Activated T-cell treated with anti-CD3 and anti-CD28 coated beads for 24 hours (primary cell): Measurements from ENCODE around the gene CIDEA.
"Not testable (repeated sequence)": the region's sequence is repeated elsewhere in the genome, so short reads cannot be mapped to it uniquely, and the experiment has no call there.

Source experiments
- DNase-seq: peaks from one replicate; pipeline ENCODE4 v3.0.0-alpha.2; 2020; ENCODE audit warnings: low read depth

Gene CIDEA

DNA sequence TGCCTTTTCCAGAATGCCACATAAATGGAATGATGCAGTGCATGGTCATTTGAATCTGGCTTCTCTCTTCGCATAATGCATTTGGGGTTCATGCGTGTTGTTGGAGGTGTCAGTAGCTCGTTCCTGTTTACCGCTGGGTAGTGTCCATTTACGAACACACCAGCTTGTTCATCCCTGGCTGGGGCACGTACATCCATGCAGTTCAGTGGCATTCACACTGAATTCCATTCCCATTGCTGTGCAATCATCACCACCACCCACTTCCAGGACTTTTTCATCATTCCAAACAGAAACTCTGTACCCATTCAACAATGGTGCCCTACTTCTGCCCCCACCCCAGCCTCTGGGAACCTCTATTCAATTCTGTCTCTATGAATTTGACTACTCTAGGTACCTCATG, 14.7 kb upstream of the CIDEA start:
- DNase-seq: no peak

DNA sequence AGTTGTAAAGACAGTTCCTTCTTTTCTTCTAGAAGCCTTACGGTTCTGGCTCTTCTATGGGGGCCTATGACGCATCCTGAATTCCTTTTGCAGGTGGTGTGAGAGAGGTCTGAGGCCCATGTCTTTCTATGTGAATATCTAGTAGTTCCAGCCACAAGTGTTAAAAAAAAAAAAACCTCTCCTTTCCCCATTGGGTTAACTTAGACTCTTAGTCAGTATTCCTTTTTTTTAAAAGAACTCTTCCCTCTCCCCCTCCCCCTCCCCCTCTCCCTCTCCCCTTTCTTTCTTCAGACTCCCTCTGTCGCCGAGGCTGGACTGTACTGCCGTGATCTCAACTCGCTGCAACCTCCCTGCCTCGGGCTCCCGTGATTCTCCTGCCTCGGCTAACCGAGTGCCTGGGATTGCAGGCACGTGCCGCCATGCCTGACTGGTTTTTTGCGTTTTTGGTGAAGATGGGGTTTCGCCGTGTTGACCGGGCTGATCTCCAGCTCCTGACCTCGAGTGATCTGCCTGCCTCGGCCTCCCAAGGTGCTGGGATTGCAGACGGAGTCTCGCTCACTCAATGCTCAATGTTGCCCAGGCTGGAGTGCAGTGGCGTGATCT, 11.4 kb upstream of the CIDEA start:
- no peak for DNase-seq

DNA sequence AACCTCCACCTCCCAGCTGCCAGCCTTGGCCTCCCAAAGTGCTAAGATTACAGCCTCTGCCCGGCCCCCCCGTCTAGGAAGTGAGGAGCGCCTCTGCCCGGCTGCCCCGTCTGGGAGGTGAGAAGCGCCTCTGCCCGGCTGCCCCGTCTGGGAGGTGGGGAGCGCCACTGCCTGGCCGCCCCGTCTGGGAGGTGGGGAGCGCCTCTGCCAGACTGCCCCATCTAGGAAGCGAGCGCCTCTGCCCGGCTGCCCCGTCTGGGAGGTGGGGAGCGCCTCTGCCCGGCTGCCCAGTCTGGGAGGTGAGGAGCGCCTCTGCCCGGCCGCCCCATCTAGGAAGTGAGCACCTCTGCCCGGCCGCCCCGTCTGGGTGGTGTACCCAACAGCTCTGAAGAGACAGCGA, 10.9 kb upstream of the CIDEA start:
- DNase-seq: not testable (repeated sequence)

DNA sequence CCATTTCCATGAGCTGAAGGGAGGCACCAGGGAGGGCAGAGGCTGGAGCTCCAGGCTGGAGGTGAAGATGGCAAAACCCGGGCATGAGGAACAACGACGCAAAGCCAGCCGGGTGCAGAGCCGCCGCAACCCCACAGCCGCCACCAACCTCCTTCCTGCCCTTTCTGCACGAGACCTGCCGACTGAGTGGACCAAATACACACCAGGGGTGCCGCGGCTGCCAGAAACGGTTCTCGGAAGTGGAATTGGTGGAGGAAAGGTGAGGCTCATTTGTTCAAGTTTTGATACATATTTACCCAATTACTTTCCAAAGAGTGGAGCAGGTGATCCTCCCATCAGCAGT, 8.4 kb upstream of the CIDEA start:
- no peak for DNase-seq

DNA sequence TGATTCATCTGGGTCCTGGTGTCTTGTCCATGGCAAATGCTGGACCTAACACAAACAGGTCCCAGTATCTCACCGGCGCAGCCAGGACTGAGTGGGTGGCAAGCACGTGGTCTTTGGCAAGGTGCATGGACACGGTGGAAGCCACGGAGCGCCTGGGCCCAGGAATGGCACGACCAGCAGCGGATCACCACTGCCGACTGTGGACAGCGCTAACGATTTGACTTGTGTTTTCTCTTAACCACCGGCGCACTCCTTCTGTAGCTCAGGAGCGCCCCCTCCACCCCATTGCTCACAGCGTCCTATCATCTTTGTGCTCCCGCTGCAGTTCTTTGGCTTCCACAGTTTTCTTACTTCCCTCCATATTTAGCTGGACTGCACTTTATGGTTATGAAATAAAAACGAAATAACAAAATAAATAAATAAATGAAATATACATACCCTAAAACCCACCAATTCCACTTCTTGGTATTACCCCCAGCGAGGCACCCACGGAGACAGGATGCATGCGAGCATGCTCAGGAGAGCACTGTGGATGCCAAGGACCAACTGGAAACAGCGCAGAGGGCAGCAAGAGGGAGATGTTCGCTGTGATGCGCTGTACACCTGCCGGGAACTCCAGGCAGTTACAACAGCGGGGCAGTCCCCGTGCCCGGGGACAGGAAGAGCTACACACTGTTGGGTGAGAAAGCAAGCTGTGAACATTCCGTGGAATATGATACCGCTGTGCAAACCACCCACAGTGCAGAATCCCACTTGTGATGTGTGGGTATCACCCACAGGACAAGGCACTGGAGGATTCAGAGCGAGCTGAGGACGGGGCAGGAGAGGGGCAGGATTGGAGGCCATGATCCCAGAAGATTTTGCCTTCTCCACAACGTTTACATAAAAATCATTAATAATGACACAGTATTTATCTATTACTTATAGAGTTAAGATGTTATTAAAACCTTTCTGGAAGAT, 7.0 kb upstream of the CIDEA start:
- no peak for DNase-seq

DNA sequence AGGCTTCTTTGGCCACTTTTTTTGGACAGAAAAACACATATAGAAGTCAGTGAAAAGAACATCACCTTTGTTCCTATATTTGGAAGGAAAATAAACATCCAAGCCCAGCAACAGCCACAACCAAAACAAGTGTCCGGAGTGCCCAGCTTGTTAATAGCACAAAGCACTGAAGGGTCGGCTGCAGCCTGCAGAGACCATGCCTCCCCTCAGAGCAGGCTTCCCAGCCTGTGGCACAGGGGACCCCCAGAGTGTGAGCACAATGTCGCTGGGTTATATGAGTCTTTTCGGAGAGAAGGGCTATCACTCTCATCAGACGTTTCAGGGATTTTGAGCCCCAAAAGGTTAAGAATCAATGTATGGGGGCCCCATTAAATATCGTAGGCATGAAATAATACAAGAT, 6.2 kb upstream of the CIDEA start:
- no peak for DNase-seq

DNA sequence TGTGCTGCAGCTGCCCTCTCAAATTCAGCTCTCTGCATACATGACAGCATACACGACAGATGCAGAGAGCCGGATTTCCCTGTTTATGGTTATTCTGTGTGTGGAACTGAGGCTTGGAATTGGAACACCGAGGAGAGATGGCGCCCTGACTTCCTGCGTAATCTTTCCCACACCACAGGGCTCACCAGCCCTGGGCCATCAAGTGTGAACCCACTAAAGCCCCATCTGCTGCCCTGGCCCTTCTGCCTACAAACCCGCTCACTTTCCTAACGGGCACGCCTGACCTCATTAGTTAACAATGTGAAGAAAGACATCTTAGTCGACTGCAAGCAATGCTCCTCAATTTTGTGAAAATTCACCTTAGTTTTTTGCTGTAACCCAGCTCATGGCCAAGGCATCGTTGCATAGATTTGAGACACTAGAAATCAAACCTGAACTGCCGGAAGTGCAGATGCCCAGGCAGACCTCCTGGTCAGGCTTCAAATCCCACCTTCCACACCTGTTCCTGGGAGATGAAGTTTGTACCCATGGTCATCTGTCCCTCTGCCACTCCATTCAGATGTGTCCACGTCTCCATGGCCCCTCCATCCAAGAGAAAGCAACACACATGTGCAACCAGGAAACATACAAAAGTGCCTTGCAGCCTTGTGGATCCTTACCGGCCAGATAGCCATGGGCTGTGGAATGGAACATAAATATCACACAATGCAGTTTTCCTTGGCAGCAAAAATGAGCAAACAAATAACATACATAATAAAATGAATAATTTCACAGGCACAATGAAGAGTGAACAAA, 5.0 kb upstream of the CIDEA start:
- no peak for DNase-seq

DNA sequence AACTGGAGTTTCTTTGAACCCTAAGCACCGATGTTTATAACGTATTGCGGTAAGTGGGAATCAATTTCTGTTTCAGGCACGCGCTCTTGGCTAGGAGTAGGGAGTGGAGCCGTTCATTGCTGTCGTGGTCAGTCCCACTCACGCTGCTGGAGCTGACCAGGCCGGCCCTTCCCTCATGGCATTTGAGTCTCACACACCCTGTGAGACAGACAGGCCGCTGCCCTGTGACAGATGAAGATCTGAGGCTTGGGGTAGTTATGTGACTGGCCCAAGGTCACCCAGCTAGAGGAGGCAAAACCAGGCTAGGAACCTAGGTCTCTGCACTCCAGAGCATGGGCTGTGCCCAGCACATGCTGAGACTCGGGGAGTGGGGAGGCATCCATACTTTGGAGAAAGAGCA, 2.9 kb upstream of the CIDEA start:
- no peak for DNase-seq

DNA sequence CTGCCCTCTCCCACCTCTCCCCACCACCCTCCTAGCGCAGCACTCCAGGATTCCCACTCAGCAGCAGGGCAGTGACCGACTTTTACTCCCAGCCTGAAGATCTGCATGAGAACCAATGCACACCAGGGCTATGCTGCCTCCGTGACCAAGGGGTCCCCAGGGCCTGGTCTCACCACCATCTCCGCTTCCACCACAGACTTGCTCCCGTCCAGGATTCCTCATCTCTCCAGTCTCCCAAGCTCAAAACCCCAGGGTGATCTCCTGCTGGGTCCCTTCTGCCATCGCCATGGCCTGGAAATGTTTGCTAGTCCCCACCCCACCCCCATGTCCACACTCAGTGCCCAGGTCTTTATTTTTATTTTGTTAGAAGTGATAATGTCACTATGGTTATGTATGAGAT, 2.1 kb upstream of the CIDEA start:
- DNase-seq: no peak

DNA sequence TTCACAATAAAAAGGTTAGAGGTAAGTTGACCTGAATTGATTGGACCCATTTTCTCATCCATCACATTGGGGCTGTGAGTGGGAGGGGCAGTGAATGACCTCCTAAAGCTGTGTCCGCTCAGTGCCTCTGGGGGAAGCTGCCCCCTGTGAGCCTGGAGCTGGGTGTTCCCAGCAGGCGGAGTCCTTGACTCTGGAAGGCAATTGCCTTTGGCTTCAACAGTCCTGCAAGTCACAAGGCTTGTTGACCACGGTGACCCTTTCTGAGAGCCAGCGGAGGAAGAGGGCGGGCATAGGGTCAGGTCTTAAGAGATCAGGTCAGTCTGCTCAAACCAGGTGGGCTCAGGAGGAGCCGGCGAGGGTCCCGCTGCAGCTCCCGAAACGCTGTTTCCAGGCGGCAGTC, 1.1 kb upstream of the CIDEA start:
- DNase-seq: no peak

DNA sequence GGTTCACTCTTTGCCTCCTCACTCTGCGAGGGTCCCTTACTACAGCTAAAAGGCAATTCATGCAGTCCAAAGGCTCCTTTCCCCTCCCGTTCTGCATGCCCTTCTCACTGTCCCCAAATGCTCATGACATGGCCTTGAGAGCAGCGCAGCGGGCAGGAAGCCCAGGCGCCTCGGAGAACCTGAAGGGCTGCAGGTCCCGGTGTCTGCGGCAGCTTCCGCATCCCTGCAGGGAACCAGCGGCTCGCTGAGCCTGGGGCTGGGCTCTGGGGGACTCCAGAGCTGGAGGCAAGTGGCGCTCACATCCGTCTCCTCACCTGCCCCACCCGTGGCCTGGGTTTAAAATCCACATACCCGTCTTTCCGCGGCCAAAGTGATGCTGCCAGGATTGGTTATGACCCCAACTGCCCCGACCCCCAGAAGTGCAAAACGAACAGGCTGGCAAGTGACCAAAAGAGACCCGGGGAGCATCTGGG, 462 bp upstream of the CIDEA start:
- no peak for DNase-seq

DNA sequence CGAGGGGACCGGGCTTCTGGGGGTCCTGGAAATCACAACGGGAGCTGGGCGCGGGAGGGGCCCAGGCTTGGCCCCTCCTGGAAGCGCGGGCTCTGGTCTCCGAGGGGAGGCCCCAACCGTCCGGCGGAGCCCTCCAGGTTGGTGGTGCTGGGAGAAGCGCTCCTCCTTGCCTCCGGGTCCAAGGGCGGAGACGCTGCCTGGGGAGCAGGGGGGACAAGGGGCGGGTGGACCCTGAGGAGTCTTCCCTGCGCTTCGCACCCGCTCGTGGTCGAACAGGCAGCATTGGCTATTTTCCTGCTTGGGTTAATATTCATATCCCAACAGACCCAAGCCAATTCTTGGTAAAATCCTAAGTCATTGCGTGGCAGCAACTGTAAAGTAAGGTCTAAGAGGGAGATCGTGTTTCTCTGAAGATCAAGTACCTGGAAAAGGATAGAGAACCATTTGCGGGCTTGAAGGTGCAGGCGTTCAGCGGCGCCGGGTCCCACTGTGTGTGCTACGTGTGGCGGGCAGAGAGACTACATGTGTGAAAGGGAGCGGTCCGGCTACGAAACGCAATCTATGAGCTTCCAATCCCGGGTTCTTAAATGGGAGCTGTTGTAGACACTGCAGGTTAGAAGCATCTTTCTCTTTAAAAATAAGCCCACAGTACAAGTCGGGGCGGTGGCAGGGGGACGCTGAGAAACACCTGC, 805 bp downstream of the CIDEA start:
- no peak for DNase-seq

DNA sequence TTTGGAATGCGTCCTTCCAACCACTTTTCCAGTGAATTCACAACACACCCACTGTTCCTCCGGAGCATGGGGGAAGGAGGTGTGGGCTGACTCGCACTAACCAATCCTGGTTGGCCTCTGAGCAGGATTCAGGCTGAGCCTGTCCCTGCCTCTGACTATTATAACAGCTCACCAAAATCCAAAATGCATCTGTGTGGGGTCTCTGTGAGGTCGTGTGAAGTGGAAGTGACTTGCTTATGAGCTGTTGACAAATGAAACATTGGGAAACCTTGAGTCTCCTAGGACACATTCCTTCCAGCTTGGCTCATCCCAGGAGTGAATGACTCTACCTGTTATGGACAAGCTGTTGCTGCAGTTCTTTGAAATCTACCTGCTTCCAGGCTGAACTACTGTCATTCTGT, 1.5 kb downstream of the CIDEA start:
- no peak for DNase-seq

DNA sequence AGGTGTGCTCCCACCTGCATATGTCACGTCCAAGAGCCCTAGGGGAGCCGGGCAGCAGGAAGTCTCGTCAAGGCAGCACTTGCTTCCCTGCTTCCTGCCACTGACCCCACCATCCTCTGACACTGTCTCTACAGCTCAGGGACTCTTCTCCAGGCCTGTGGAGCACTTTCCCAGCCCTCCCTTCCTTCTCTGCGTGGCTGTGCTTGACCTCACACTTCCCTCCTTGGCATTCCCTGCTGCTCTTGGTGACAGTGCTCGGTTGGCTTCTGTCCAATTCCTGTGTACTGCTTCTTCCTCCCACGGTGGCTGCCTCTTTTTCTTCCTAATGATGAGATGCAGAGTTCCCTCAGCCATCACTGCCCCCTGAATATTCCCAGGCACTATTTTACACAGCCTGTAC, 2.8 kb downstream of the CIDEA start:
- no peak for DNase-seq

DNA sequence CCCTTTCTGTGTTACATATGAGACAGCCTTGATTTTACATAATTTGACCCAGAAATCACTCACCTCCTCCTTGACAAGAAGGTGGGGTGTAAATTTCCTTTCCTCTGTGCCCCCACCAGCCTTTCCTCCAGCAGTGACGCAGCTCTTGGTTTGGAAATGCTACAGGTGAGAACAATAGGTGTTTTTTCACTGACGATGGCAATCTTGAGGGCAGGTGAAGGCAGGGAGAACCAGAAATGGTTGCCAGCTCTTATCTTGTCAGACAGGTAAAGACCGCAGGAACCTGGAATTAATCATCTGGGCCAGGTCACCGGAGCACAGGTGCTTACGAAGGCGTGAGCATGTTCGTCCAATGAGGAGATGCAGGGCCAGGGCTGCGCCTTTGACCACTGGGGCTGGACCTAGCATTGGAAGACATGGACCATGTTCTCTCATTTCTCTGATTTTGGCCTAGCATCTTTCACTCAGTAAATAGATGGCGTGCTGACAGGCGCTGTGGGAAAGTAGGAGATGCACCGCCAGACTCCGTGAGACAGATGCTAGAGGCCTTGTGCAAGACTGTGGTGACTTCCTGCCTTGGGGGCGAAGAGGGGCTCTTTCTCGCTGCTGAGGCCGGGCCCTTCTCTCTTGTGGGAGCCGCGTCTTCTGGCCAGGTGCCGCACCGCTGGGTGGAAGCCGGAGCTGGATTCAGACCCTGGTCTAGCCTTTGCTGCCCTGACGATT, 4.0 kb downstream of the CIDEA start:
- DNase-seq: no peak

DNA sequence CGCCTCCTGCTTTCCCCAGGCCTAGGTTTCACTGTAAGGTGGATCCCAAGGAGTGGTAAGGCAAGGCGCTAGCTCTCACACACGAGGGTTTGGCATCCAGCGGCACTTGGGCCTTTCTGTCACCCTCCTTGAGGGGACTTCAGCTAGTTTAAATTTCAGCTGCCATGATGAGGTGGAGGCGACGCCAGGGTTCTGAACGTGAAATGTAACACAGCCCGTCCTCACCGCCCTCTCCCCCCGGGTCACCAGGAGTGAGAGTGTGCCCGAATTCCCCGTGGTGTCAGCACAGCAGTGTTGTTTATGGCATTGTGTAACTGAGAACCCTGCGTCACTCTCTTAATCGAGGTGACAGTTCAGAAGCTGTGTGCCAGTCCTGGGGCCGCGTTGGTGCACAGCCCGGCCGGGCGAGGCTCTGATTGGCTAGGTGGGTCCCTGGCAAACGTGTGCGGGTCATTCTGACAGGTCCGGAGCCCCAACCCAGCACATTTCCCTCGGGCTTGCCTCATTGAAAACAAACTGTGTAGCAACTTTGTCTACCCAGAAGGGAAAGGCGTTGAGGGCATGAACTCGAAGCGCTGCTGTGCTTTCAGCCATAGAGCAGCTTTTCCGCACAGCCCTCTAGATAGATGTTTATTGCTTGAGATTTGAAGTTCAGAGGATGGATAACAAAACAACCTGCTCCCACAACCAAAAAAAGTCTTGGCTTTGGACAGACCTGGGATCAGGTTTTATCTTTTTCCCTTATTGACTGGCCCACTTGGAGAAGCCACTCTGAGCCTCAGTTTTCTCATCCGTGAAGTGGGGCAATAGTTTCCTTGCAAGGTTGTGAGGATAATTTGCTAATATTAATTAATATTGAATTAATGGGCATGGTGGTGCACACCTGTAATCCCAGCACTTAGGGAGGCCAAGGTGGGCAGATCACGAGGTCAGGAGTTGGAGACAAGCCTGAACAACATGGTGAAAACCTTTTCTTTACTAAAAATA, 4.9 kb downstream of the CIDEA start:
- no peak for DNase-seq

DNA sequence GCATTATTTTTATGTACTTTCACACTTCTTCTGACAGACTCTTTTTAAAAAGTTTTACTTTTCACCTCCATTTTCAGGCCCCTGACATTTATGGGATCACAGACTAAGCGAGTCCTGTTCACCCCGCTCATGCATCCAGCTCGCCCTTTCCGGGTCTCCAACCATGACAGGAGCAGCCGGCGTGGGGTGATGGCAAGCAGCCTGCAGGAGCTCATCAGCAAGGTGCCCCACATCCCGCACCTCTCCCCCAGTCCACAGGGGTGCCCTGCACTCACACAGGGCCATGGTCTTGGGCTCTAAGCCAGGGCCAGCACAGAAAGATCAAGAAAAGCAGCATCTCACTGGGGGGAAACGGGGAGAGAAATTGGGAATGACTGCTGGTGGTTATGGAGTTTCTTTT, 8.6 kb downstream of the CIDEA start:
- DNase-seq: no peak

DNA sequence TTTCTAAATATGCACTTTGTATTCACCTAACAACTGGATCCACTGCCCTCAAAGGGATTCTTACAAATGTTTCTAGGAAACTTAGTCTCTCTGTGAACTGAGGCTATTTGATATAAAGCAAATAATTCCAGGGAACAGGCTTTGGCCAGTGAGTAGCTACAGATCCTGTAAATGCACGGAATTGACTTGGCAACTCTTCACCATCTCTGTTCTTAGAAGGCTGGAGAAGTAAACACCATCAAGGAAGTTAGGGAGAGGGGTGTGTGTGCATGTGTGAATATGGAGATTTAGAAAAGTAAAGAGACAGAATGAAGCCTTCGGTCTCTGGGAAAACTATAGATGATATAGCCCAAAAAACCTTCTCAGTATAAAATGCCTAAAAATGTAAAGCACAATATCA, 10.7 kb downstream of the CIDEA start:
- no peak for DNase-seq

DNA sequence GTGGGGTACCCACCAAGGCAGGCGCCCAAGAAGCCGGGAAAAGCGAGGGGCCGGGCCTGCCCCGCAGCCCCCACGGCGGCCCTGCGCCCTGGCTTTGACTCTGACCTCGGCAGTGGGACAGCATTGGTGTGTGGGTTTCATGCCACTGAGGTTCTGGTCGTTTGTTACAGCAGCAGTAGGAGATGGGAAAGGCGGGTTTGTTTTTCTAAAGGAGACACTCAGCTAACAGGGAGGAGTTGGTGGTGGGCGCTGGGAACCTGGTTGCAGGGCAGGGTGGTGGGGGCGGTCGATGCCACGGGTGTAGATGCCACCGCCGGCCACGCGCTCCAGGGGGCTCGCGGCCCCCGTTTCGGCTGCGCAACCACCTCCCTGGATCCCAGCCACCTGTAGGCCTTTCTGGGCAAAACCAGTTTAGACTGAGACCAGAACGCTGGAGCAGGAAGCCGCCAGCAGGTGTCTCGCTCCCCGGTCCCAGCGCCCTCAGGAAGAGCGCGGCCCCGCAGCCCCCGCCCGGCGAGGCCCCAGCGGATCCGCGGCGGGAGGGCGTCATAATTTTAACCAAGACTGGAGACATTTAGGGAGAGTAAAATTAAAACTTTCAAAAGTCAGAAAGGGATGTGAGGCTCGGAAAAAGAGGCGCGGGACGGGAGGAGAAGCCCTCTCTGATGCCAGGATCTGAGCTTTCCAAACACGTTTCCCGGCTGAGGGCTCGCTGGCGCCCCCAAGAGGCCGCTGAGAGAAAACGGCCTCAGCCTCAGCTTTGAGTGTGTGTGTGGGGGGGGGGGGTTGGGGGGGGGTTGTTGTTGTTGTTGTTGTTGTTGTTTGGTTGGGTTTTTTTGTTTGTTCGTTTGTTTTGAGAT, 17.4 kb downstream of the CIDEA start:
- DNase-seq: peak; percentile 53
